ENCODE results near the gene ASCL1.

Gene ASCL1

DNA sequence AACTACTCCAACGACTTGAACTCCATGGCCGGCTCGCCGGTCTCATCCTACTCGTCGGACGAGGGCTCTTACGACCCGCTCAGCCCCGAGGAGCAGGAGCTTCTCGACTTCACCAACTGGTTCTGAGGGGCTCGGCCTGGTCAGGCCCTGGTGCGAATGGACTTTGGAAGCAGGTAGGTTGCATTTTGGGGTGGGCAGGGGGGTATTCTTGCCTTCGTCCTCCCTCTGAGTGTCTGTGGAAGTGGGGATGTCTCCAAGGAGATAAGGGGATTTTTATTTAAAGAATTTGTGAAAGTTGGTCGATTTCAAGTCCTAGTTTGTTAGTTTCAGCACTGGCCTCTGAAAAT lies 1.3 kb downstream of the ASCL1 start:
- H3K27me3 ChIP-seq: peaks cover 0 to 96% of the 10 kb centered on the region in 2 donors
- peak overlapping the region; percentile 39 to 48 for H3K4me3 ChIP-seq
- H3K4me1 ChIP-seq: peaks cover 0 to 34% (median 23%) of the 10 kb centered on the region in 4 donors
- H3K27ac ChIP-seq: no peak overlapping the region
- intact Hi-C loops (cut with DNase I; ENCODE audit: low total_unique reads): loop anchor here (10.0 kb wide), 1 partner anchor 586 kb away; no protein-coding TSS in a partner anchor
- H3K9me3 ChIP-seq: peaks cover 0 to 9% (median 0%) of the 10 kb centered on the region in 3 donors
- TF ChIP-seq CTCF (IDR thresholded peaks at IDR 0.05): no peak
- no peaks in the 10 kb centered on the region for H3K36me3 ChIP-seq
- DNase-seq: no peak

DNA sequence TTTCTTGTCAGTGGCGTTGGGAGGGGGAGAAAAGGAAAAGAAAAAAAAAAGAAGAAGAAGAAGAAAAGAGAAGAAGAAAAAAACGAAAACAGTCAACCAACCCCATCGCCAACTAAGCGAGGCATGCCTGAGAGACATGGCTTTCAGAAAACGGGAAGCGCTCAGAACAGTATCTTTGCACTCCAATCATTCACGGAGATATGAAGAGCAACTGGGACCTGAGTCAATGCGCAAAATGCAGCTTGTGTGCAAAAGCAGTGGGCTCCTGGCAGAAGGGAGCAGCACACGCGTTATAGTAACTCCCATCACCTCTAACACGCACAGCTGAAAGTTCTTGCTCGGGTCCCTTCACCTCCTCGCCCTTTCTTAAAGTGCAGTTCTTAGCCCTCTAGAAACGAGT lies 1.9 kb downstream of the ASCL1 start:
- Histone ChIP-seq H3K36me3 (no peaks in the 10 kb centered on the region), H3K4me1 (peaks cover 0 to 34% (median 23%) of the 10 kb centered on the region in 4 donors), H3K27me3 (peaks cover 0 to 96% of the 10 kb centered on the region in 2 donors), H3K9me3 (peaks cover 0 to 14% (median 0%) of the 10 kb centered on the region in 3 donors), H3K27ac (no peak overlapping the region), H3K4me3 (no peak overlapping the region)
- intact Hi-C loops (cut with DNase I; ENCODE audit: low total_unique reads): loop anchor here (10.0 kb wide), 1 partner anchor 585 kb away; no protein-coding TSS in a partner anchor
- no peak for DNase-seq
- no peak for TF ChIP-seq CTCF (IDR thresholded peaks at IDR 0.05)

- peaks cover 0 to 46% (median 23%) of the 10 kb centered on the region in 4 donors for H3K4me1 ChIP-seq
- H3K9me3 ChIP-seq: peaks cover 0 to 14% (median 0%) of the 10 kb centered on the region in 3 donors
- peaks cover 0 to 94% of the 10 kb centered on the region in 2 donors for H3K27me3 ChIP-seq
- H3K4me3 ChIP-seq: no peak overlapping the region
- intact Hi-C loops (cut with DNase I; ENCODE audit: low total_unique reads): no loop called here
- no peak for TF ChIP-seq CTCF (IDR thresholded peaks at IDR 0.05)
- H3K27ac ChIP-seq: no peak overlapping the region
- DNase-seq: no peak
- H3K36me3 ChIP-seq: no peaks in the 10 kb centered on the region
Measured at GRCh38 chr12:102960766-102961465, 3.4 kb downstream of the ASCL1 start.

GRCh38 chr12:102961466-102961855 lies 4.0 kb downstream of the ASCL1 start:
- H3K4me1 ChIP-seq: peaks cover 0 to 42% (median 20%) of the 10 kb centered on the region in 4 donors
- no peaks in the 10 kb centered on the region for H3K36me3 ChIP-seq
- intact Hi-C loops (cut with DNase I; ENCODE audit: low total_unique reads): no loop called here
- peaks cover 0 to 94% of the 10 kb centered on the region in 2 donors for H3K27me3 ChIP-seq
- no peak for DNase-seq
- peaks cover 0 to 14% (median 0%) of the 10 kb centered on the region in 3 donors for H3K9me3 ChIP-seq
- no peak overlapping the region for H3K27ac ChIP-seq
- TF ChIP-seq CTCF (IDR thresholded peaks at IDR 0.05): no peak
- no peak overlapping the region for H3K4me3 ChIP-seq

DNA sequence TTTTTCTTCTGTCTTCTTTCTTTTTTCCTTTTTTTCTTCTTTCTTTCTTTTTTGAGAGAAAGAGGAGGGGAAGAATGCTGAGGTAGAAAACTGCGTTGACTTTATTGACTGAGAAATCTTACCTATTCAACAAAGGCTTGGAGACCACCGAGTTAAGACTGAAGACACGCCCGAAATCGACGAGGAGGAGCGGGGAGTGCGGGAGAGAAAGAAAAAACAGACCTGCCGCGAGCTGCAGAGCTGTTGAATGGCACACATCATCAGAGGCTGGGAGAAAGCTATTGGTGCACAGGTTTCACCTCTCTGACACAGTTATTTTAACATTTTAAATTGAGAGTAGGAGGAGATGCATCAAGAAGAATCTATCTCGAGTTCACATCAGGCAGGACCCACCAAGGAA lies 5.1 kb downstream of the ASCL1 start:
- peaks cover 0 to 14% (median 0%) of the 10 kb centered on the region in 3 donors for H3K9me3 ChIP-seq
- intact Hi-C loops (cut with DNase I; ENCODE audit: low total_unique reads): no loop called here
- no peak for TF ChIP-seq CTCF (IDR thresholded peaks at IDR 0.05)
- H3K4me3 ChIP-seq: no peak overlapping the region
- no peak overlapping the region for H3K27ac ChIP-seq
- peaks cover 0 to 31% (median 15%) of the 10 kb centered on the region in 4 donors for H3K4me1 ChIP-seq
- peaks cover 0 to 89% of the 10 kb centered on the region in 2 donors for H3K27me3 ChIP-seq
- H3K36me3 ChIP-seq: no peaks in the 10 kb centered on the region
- DNase-seq: no peak

Data from tibial artery (tissue), 4 donors.